Retina (tissue), 1 donor: ENCODE data around the gene C11orf71.

Experiments used
- DNase-seq: peaks from one replicate; pipeline ENCODE4 v3.0.0-alpha.2; 2016

The C11orf71 gene

GRCh38 chr11:114398303-114398920 is 1.9 kb downstream of the C11orf71 start:
- DNase-seq = no peak

GRCh38 chr11:114397349-114397982 is 2.8 kb downstream of the C11orf71 start:
- no peak for DNase-seq

DNA sequence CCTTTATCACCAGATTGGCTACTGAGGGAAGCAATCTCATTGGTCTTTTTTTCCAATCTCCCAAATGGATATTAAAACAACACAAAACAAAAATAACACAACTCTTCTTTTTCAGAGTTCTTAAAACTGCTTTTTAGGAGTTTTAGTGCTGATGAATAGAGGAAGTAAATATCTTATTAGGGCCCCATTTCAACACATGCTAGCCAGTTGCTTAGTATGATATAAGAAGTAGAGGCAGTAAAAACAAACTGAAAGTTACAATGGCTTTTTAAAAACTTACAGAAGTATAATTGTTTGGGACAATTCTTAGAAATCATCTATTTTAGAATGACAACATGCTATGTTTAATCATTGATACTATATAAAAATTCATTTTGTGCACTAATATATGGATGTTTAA is 3.4 kb downstream of the C11orf71 start:
- no peak for DNase-seq

- no peak for DNase-seq
Measured at GRCh38 chr11:114395736-114396135, 4.6 kb downstream of the C11orf71 start.

- DNase-seq = no peak
Measured at GRCh38 chr11:114392735-114393667, 7.3 kb downstream of the C11orf71 start.

GRCh38 chr11:114386545-114386944 is 13.8 kb downstream of the C11orf71 start:
- no peak for DNase-seq

DNA sequence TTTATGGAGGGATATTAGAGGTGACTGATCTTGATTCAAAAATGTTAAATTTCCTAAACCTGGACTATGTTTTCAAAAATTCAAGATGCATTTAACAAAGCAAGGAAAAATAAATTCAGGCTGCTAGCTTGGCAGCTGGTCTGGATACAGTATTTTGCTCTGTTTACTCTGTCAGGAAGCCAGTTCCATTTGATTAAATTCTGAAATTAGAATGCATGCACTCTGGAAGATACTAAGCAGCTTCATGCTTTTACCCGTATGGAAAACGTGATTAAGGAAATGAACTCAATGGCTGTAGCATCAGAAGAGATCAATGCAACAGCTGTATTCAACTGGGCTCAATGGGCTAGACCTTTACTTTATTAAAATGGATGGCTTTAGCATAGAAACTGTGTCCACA is 14.2 kb downstream of the C11orf71 start:
- no peak for DNase-seq

DNA sequence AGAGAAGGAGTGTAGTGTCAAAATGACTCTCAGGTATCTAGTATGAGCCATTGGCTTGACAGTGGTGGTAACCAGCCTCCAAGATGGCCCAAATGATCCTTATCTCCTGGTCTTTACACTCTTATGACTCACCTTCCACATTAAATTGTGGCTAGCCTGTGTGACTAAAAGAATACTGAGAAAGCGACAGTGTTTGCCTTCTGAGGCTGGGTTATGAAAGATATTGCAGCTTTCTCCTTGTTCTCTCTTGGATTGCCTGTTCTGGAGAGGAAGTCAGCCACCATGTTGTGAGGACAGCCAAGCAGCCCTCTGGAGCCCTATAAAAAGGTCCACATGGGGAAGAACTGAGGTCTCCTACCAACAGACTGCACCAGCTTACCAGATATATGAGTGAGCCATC is 15.8 kb downstream of the C11orf71 start:
- DNase-seq = no peak

DNA sequence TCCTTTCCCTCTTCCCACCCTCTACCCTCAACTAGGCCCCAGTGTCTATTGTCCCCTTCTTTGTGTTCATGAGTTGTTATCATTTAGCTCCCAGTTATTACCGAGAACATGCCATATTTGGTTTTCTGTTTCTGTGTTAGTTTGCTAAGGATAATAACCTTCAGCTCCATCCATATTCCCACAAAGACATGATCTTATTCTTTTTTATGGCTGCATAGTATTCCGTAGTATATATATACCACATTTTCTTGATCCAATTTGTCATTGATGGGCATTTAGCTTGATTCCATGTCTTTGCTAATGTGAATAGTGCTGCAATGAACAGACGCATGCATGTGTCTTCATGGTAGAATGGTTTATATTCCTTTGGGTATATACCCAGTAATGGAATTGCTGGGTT is 17.8 kb downstream of the C11orf71 start:
- no peak for DNase-seq

DNA sequence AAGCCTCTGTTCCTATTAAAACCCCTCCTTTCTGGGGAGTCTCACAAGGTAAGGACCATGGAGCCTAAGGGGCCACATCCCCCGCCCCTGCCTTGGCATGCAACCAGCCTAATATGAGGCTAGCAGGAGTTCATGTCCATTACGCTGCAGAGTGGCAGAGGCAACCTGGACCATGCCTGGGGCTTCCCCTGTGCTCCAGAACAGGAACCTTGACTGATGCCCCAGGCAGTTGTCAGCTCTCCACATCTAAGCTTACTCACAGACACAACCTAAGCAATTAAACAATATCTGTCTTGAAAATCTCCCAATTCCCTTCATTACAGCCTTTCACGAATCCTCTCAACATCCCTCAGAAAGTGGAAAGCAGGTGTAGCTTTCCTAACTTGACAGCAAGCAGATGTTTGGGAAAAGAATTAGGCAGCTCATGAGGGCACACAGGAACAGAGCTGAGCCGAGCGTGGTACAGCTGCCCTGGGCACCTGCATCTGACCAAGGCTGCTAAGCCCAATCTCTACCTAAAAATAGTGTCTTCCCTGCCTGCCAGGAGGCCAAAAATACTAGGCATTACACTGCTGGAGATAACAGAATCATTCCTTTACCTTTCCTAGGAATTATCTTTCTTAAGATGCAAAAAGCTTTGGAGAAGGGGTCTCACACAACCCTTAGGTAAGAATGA is 20.8 kb downstream of the C11orf71 start:
- DNase-seq = no peak

DNA sequence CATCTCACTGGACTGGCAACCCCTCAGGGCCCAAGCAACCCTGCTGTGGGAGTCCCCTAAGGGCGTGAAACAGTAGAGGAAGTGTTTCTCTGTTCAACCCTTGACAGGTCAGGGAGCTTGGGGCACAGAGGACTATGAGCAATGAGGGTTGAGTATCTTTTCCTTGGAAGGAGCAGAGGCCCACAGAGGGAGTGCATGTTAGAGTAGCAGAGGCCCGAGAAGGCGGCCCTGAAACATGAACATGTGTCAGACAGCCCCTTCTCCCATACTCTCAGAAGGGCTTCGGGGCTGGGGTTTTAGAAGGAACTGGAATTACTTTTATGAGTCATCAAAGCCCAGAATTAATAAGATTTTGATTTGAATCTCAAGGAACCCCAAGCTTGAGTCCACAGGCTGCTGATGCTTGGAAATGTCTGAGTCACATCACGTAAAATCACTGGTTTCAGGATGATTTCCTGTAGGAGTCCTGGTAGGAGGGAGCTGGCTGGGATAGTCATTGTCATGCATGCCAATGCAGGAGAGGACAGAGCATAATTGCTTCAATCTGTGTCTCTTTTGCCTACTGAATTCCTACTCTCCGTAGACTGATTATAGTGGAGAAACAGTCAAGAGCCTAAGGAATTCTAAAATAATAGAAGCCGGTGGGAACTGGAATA is 22.6 kb downstream of the C11orf71 start:
- DNase-seq = no peak

DNA sequence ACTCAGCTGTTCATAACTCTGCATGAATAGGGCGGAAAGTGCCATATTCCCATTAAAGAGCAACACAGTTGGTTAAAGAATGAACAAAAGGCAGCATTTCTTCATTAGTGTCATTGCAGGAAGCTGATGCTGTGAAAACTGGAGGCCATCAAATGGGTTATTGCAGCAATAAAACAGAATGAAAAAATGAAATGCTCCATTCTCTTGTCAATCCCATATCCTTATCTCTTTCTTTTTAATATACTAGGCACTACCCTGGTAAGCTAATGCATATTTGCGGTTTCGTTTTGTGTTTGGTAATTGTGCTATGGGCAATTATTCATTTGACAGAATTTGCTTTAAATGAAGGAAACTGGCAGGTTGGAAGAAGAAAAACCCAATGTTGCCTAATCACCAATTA is 25.3 kb downstream of the C11orf71 start:
- no peak for DNase-seq

GRCh38 chr11:114368918-114369680 is 31.2 kb downstream of the C11orf71 start:
- DNase-seq = no peak

GRCh38 chr11:114367244-114367957 is 32.9 kb downstream of the C11orf71 start:
- no peak for DNase-seq

GRCh38 chr11:114366331-114367243 is 33.7 kb downstream of the C11orf71 start:
- no peak for DNase-seq

GRCh38 chr11:114362958-114363357 is 37.4 kb downstream of the C11orf71 start:
- no peak for DNase-seq

GRCh38 chr11:114362326-114362725 is 38.0 kb downstream of the C11orf71 start:
- DNase-seq = no peak

DNA sequence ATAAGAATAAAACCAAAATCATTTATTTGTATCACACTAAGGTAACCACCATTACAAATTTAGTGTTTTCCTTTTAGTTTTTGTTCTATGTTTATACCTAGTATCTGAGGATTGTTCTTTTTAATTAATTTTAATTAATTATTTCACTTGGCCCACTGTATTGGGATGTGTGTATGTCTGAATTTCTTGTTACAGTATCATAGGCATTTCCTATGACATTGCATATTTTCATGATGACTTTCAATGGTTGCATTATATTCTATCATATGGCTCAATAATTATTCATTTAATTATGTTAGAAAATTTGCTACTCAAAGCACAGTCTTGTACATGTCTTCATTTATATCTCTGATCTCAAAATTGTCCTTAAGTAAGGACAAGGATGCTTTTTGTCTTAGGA is 41.0 kb downstream of the C11orf71 start:
- no peak for DNase-seq

DNA sequence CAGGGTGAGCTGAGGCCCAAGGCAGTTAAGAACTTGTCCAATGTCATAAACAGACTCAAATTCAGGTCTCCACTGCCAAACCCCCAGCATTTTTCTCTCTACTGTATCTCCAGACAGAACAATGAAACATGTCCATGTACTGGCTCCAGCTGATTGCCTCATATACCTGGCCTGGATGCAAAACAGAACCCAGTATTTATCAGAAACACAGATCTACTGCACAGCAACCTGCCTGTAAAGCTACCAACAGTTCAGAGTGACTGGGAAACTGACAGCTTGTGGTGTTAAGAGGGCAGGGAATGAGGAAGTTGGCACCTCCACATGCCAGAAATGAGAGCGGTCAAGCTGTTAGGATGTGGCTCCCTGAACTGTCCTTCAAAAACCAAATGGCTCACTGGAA is 41.6 kb downstream of the C11orf71 start:
- no peak for DNase-seq

- DNase-seq = peak; percentile 11
Measured at GRCh38 chr11:114354076-114354475, 46.2 kb downstream of the C11orf71 start.
